Femur (tissue), 1 donor: ENCODE data around the gene SMARCD1.
"Not testable (repeated sequence)": the region's sequence is repeated elsewhere in the genome, so short reads cannot be mapped to it uniquely, and the experiment has no call there.

Source experiments
- DNase-seq: peaks from one replicate; pipeline ENCODE4 v3.0.0-alpha.2; 2017

The SMARCD1 gene

GRCh38 chr12:50148011-50148410, 62.9 kb downstream of the SMARCD1 start:
- DNase-seq = not testable (repeated sequence)

- no peak for DNase-seq
Measured at GRCh38 chr12:50149311-50149710, 64.2 kb downstream of the SMARCD1 start.
